ENCODE measurements around the gene L1CAM. TPM values are rescaled to one million over a fixed set of nuclear protein-coding genes. Genes with fewer than 3 reads are reported as not detected.

L1CAM gene
- total and polyA plus RNA-seq, 12 donors = 0.52 to 50.1 (median 7.2) TPM

DNA sequence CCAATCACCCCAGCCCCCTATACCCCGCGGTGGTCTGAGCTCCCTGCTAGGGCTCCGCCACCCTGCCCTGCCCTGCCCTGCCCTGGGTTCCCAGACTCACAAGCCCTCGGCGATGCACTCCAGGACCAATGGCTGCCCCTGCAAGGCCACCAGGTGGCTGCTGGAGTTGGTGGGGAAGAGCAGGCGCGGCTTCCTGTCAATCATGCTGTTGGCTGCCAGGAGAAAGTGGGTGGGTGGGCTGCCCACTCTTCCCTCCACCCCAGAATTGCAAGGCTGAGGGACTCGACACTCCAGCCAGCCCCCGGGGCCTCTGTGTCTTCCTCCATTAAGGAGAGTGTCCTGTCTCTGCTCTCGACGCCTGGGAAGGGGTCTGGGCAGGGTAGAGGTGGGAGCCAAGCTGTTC lies 15.7 kb downstream of the L1CAM start:
- no peak for DNase-seq
- Histone ChIP-seq H3K4me1 (replicated peaks in 1 of 2) (no peaks in the 10 kb centered on the region), H3K9me3 (replicated peaks in 1 of 3) (no peaks in the 10 kb centered on the region), H3K36me3 (replicated peaks in 1 of 2) (no peaks in the 10 kb centered on the region), H3K27ac (no peak overlapping the region), H3K27me3 (peaks cover 13% of the 10 kb centered on the region), H3K4me3 (no peak overlapping the region)
- 73 to 77% (median 75%) methylated on average over 10 to 11 of the region's 11 CpGs; no CpG with 5 or more reads in 1 of the 4 donors for WGBS, 4 donors
- intact Hi-C loops (cut with DNase I) = no loop called here
- no peak for TF ChIP-seq POLR2A (IDR thresholded peaks at IDR 0.05)
- TF ChIP-seq, protein P1, sequence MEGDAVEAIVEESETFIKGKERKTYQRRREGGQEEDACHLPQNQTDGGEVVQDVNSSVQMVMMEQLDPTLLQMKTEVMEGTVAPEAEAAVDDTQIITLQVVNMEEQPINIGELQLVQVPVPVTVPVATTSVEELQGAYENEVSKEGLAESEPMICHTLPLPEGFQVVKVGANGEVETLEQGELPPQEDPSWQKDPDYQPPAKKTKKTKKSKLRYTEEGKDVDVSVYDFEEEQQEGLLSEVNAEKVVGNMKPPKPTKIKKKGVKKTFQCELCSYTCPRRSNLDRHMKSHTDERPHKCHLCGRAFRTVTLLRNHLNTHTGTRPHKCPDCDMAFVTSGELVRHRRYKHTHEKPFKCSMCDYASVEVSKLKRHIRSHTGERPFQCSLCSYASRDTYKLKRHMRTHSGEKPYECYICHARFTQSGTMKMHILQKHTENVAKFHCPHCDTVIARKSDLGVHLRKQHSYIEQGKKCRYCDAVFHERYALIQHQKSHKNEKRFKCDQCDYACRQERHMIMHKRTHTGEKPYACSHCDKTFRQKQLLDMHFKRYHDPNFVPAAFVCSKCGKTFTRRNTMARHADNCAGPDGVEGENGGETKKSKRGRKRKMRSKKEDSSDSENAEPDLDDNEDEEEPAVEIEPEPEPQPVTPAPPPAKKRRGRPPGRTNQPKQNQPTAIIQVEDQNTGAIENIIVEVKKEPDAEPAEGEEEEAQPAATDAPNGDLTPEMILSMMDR (IDR thresholded peaks at IDR 0.05) = no peak

DNA sequence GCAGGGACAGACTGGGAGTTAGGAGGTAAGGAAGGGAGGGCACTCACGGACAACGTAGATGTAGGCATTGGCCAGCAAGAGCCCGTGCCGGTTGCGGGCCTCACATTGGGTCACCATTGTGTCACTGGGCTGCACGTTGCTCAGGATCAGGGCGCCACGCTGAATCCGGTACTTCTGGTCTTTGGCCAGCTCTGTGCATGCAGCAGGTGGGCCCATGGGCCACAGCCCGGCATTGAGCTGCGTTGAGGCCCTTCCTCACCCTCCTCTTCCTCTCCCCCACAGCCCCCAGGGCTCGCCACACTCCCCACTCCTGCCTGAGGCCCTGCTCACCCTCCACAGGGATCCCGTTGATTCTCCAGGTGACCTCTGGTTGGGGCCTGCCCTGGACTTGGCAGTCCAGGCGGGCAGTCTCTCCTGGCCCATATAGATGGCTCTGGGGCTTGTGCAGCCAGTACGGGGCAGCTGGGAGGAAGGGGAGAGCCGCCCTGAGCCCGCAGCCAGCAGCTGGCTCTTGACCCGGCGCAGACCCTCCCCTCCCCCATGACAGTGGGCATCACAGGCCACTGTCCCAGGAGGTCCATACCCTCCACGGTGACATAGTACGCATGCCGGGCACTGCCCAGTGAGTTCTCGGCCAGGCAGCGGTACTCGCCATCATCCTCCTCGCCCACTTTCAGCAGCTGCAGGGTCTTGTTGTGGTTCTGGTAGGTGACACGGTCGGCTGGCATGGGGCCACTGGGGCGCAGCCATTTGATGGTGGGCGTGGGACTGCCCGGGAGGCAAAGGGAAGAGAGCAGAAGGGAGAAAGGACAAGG lies 16.3 kb downstream of the L1CAM start:
- Histone ChIP-seq H3K27ac (no peak overlapping the region), H3K9me3 (replicated peaks in 1 of 3) (no peaks in the 10 kb centered on the region), H3K4me3 (no peak overlapping the region), H3K27me3 (peaks cover 16% of the 10 kb centered on the region), H3K4me1 (replicated peaks in 1 of 2) (no peaks in the 10 kb centered on the region), H3K36me3 (replicated peaks in 1 of 2) (no peaks in the 10 kb centered on the region)
- intact Hi-C loops (cut with DNase I) = no loop called here
- WGBS, 4 donors = 87 to 93% (median 90%) methylated on average over 5 to 31 of the region's 31 CpGs
- no peak for TF ChIP-seq POLR2A (IDR thresholded peaks at IDR 0.05)
- TF ChIP-seq, protein P1 (IDR thresholded peaks at IDR 0.05) = no peak
- no peak for DNase-seq

DNA sequence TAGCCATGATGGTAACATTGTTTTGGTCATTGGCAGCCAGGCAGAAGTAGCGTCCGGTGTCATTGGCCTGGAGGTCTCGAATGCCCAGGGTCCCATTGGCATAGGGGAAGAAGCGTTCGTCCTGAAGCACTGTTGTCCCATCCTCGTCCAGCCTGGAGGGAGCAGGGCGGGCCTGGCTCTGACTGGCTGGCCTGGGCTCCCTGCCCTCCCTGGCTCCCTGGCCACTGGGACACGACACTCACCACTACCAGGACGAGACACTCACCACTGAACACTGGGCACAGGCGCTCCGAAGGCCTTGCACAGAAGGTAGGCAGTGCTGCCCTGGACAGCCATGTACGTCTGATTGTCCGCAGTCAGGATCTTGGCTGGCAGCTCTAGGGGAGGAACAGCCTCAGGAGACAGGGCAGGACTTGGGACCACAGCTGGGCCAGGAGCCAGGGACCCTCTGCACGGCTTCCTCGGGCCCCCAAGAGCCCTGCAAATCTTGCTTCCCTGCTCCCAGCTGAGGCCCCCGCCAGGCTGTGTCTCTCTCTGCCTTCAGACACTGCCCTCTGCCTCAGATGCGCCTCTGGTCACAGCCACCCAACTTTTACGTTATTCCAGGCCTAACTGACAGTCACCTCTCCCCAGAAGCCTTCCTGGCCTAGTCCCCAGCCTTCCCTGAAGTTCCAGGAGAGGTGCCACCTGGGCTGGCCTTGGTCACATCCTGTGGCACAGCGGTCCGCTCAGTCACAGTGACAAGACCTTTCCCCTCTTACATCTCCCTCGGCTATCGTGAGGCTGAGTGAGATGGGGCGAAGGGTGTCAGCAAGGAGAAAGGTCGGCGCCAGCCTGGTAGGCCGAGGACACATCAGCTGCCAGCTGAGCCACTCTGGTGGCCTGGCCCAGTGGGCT lies 17.1 kb downstream of the L1CAM start:
- no peaks in the 10 kb centered on the region for H3K36me3 ChIP-seq (replicated peaks in 1 of 2)
- no peak for TF ChIP-seq POLR2A (IDR thresholded peaks at IDR 0.05)
- TF ChIP-seq, protein P1 (IDR thresholded peaks at IDR 0.05) = no peak
- H3K27me3 ChIP-seq = peaks cover 19% of the 10 kb centered on the region
- 88 to 93% (median 88%) methylated on average over 3 to 26 of the region's 26 CpGs for WGBS, 4 donors
- no peak overlapping the region for H3K4me3 ChIP-seq
- no peak overlapping the region for H3K27ac ChIP-seq
- no peaks in the 10 kb centered on the region for H3K9me3 ChIP-seq (replicated peaks in 1 of 3)
- intact Hi-C loops (cut with DNase I) = no loop called here
- DNase-seq = no peak
- no peaks in the 10 kb centered on the region for H3K4me1 ChIP-seq (replicated peaks in 1 of 2)

DNA sequence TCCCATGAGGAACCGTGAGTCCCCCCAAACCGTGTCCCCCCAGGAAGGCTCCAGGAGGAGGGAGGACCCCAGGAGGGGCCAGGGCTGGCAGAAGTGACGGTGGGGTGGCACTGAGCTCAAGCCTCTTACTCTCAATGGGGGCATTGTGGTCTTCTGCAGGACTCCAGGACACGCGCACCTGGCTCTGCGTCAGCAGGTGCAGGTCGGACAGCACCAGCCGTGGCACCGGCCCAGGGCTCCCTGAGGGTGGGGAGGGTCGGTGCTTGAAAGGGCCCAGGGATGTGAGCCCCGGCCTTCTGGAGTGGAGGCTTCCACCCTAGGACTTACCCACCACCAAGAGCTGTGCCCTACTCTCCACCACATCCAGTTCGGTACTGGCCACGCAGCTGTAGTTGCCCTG lies 18.3 kb downstream of the L1CAM start:
- no peak overlapping the region for H3K4me3 ChIP-seq
- 84 to 100% (median 92%) methylated on average over 1 to 13 of the region's 13 CpGs; no CpG with 5 or more reads in 1 of the 4 donors for WGBS, 4 donors
- no peaks in the 10 kb centered on the region for H3K36me3 ChIP-seq (replicated peaks in 1 of 2)
- H3K27ac ChIP-seq = no peak overlapping the region
- H3K9me3 ChIP-seq (replicated peaks in 1 of 3) = no peaks in the 10 kb centered on the region
- no peaks in the 10 kb centered on the region for H3K4me1 ChIP-seq (replicated peaks in 1 of 2)
- no peak for DNase-seq
- peaks cover 30% of the 10 kb centered on the region for H3K27me3 ChIP-seq
- intact Hi-C loops (cut with DNase I) = no loop called here
- no peak for TF ChIP-seq POLR2A (IDR thresholded peaks at IDR 0.05)

All from adrenal gland (tissue), 12 donors.